ENCODE measurements around the gene INPP4A.

INPP4A gene

DNA sequence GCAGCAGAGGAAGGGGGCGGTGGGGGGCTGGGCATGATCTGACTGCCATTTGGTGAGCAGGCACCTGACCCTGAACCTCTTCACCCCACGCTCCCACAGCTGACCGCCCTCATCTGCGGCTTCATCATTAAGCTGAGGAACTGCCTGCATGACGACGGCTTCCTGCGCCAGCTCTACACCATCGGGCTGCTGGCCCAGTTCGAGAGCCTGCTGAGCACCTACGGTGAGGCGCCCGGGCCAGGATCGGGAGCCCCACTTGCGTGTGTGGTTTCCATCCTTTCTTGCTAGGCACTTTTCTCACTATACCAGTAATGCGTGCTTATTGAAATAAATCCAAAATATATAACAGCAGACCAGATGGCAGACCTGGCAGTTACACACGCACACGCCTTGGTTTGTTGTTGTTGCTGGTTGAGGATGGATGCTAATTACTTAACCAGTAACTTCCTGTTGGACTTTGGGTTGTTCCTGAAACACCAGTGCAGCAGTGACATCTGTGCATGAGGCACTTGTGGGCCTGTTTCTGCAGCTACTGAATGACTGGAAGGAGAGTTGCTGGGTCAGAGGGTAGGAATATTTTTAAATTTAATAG is 120.0 kb downstream of the INPP4A start:
- in situ Hi-C loops (cut with HindIII; ENCODE audit: low pct_ligation_motif_present, low pct_unique_long_range_greater_than_20kb, low sequenced_read_pairs) = no loop called here
- no peak for DNase-seq

GRCh38 chr2:98565286-98565860 is 120.7 kb downstream of the INPP4A start:
- in situ Hi-C loops (cut with HindIII; ENCODE audit: low pct_ligation_motif_present, low pct_unique_long_range_greater_than_20kb, low sequenced_read_pairs) = no loop called here
- no peak for DNase-seq

DNA sequence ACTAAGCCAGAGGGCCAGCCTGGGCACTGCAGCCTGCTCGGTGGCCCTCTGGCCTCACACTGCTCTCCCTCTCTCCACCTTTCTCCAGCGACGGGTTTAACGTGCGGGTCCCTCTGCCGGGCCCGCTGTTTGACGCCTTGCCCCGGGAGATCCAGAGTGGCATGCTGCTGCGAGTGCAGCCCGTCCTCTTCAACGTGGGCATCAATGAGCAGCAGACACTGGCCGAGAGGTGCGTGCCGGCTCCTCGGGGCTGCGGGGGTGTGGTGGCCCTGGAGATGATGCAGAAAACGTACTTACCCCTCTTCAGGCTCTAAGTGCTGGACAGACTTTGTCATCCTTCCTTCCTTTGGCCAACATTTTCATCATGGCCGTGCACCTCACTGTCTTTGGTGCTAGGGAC is 121.3 kb downstream of the INPP4A start:
- DNase-seq = no peak
- in situ Hi-C loops (cut with HindIII; ENCODE audit: low pct_ligation_motif_present, low pct_unique_long_range_greater_than_20kb, low sequenced_read_pairs) = no loop called here

- no peak for DNase-seq
- in situ Hi-C loops (cut with HindIII; ENCODE audit: low pct_ligation_motif_present, low pct_unique_long_range_greater_than_20kb, low sequenced_read_pairs) = no loop called here
Measured at GRCh38 chr2:98568161-98568956, 123.7 kb downstream of the INPP4A start.

DNA sequence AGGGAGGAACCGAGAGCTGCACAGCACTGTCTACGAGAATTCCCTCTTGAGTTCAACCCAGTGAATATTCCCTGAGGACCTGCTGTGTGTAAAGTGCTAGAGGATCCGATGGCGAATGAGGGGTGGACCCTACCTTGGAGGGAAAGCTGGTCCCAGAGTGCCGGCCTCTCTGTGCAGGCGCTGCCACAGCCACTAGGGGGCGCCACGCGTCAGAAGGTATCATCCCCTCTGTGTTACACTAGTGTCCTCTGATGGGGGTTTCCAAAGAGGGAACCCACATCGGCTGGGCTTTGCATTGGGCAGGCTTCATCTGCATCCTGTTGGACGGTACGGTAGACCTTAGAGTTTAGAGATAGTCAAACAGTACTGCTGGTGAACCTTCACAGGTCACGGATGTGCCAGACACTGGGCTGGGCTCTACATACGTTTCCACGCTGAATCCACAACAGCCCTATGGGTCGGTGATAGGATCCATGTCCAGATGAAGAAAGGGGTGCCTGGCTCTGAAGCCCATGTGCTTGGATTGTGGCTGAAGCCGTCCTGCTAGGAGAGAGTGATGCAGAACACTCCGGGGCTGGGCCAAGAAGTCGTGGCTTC is 124.6 kb downstream of the INPP4A start:
- peak; percentile 37 for DNase-seq
- in situ Hi-C loops (cut with HindIII; ENCODE audit: low pct_ligation_motif_present, low pct_unique_long_range_greater_than_20kb, low sequenced_read_pairs) = no loop called here

GRCh38 chr2:98569915-98570314 is 125.3 kb downstream of the INPP4A start:
- no peak for DNase-seq
- in situ Hi-C loops (cut with HindIII; ENCODE audit: low pct_ligation_motif_present, low pct_unique_long_range_greater_than_20kb, low sequenced_read_pairs) = no loop called here

- in situ Hi-C loops (cut with HindIII; ENCODE audit: low pct_ligation_motif_present, low pct_unique_long_range_greater_than_20kb, low sequenced_read_pairs) = no loop called here
- no peak for DNase-seq
Measured at GRCh38 chr2:98570356-98570755, 125.7 kb downstream of the INPP4A start.

DNA sequence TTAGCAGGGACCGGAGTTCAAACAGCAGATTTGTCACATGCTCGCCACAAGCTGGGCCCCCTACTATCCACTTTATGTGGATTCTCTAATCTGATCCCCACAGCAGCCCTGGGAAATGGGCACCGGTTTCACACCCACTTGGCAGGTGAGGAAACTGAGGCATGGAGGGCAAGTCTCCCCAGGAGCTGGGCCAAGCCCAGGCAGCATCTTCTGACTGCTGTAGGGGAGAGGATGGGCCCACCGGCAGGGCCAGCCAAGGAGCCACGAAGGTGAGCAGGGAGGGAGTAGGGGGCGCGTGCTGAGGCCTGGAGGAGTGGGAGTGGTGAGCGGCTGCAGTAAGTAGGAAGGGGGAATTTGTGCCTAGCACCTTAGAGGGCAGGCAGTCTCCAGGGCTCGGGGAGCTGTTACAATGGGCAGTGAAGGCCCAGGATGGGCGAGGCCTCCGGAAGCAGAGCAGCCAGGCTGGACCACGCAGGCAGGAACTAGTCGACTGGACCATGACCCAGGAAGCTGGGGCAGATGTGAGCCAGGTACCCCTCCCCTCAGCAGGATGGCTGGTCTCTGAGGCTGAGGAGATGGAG is 126.6 kb downstream of the INPP4A start:
- DNase-seq = no peak
- in situ Hi-C loops (cut with HindIII; ENCODE audit: low pct_ligation_motif_present, low pct_unique_long_range_greater_than_20kb, low sequenced_read_pairs) = no loop called here

- in situ Hi-C loops (cut with HindIII; ENCODE audit: low pct_ligation_motif_present, low pct_unique_long_range_greater_than_20kb, low sequenced_read_pairs) = no loop called here
- DNase-seq = no peak
Measured at GRCh38 chr2:98571796-98572195, 127.1 kb downstream of the INPP4A start.

DNA sequence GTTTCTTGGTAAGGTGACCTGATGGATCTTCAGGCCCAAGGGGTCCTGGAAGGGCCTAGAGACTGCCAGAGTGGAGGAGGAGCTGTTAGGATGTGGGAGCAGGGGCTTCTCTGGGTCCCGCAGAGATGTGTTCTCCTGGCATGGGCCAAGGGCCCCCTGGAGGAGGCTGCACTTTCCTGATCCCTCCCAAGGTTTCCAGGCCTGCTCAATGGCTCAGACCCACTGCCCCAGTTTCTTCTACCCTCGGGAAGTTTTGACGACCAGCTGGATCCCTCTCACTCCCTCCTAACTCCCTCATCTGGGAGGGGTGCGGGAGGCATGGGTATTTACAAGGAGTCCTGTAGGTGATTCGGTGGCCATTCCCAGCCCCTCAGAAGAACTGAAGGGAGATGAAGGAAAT is 127.6 kb downstream of the INPP4A start:
- no peak for DNase-seq
- in situ Hi-C loops (cut with HindIII; ENCODE audit: low pct_ligation_motif_present, low pct_unique_long_range_greater_than_20kb, low sequenced_read_pairs) = no loop called here

GRCh38 chr2:98572676-98573075 is 128.0 kb downstream of the INPP4A start:
- in situ Hi-C loops (cut with HindIII; ENCODE audit: low pct_ligation_motif_present, low pct_unique_long_range_greater_than_20kb, low sequenced_read_pairs) = no loop called here
- no peak for DNase-seq

- no peak for DNase-seq
- in situ Hi-C loops (cut with HindIII; ENCODE audit: low pct_ligation_motif_present, low pct_unique_long_range_greater_than_20kb, low sequenced_read_pairs) = no loop called here
Measured at GRCh38 chr2:98573426-98573825, 128.8 kb downstream of the INPP4A start.

- in situ Hi-C loops (cut with HindIII; ENCODE audit: low pct_ligation_motif_present, low pct_unique_long_range_greater_than_20kb, low sequenced_read_pairs) = no loop called here
- no peak for DNase-seq
Measured at GRCh38 chr2:98576666-98577312, 132.1 kb downstream of the INPP4A start.

DNA sequence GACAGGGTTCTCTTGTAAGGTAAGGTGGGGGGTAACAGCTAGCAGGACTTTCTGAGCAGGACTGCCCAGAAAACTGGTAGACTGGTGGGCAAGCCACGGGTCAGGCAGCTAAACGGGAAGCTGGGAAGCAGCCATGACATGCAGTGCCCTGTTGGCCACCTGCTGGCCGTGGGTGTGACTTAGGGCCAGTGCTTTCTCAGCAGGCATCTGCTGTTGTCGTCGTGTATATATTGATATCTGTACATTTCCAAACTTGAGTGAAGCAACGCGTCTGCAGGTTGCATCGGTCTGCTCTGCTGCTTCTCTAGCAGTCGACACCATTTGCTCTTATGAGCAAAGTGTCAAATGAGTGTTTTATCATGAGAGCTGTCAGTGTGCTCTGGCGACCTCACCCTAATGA is 132.7 kb downstream of the INPP4A start:
- DNase-seq = no peak
- in situ Hi-C loops (cut with HindIII; ENCODE audit: low pct_ligation_motif_present, low pct_unique_long_range_greater_than_20kb, low sequenced_read_pairs) = no loop called here

DNA sequence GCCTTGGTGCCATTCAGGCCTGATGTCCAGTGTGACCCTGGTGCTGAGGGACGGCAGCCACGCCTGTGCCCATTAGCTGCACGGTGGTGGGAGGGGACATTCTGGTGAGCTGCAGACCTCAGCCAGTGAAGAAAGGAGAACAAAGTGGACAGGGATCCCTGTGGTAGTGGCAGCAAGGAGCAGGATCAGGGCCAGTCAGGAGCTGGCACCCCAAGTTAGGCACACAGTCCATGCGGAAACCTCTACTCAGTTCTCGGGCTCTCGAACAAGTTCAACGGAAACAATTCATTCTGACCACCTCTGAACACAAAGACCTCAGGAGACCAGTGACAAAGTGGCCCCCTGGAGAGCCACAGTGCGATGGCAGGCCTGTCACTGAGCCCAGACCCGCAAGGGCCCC is 133.6 kb downstream of the INPP4A start:
- DNase-seq = no peak
- in situ Hi-C loops (cut with HindIII; ENCODE audit: low pct_ligation_motif_present, low pct_unique_long_range_greater_than_20kb, low sequenced_read_pairs) = no loop called here

DNA sequence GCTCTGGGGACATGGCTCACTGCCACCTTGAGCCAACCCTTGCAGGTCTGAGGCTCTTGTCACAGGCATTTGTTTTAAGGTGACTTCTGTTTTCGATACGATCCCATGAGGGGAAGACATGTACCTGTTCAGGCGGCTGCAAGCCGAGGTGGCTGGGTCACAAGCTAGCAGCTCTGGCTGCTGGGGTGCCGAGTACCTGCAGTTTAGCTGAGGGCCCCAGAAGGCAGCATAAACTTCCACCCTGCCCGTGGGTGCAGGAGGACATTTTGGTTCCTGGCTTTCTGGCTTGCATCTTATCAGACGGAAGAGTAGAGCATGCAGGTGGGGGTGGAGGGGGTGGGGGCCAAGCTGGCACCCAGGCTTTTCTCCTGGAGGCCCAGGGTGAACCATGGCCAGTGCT is 135.3 kb downstream of the INPP4A start:
- DNase-seq = no peak
- in situ Hi-C loops (cut with HindIII; ENCODE audit: low pct_ligation_motif_present, low pct_unique_long_range_greater_than_20kb, low sequenced_read_pairs) = no loop called here

GRCh38 chr2:98580656-98581284 is 136.1 kb downstream of the INPP4A start:
- in situ Hi-C loops (cut with HindIII; ENCODE audit: low pct_ligation_motif_present, low pct_unique_long_range_greater_than_20kb, low sequenced_read_pairs) = no loop called here
- DNase-seq = no peak

DNA sequence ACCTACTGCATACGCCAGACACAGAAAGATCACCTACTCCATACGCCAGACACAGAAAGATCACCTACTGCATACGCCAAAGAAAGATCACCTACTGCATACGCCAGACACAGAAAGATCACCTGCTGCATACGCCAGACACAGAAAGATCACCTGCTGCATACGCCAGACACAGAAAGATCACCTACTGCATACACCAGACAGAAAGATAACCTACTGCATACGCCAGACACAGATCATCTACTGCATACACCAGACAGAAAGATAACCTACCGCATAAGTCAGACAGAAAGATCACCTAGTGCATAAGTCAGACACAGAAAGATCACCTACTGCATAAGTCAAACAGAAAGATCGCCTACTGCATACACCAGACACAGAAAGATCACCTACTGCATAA is 137.9 kb downstream of the INPP4A start:
- in situ Hi-C loops (cut with HindIII; ENCODE audit: low pct_ligation_motif_present, low pct_unique_long_range_greater_than_20kb, low sequenced_read_pairs) = no loop called here
- no peak for DNase-seq

All from ACHN (cell line).